Fibroblast of mammary gland (primary cell): ENCODE results near the gene EPHB6.
A peak's percentile ranks its signal among the peaks of the same experiment; 100 is the strongest.

Experiments
- DNase-seq: peaks from one replicate; pipeline ENCODE4 v3.0.0-alpha.2; 2010; ENCODE audit warnings: low read depth
- H3K4me3 ChIP-seq: 2 replicates; pipeline ENCODE4 v1.5.1; 2011; ENCODE audit warnings: low read depth, mild to moderate bottlenecking, low read length, moderate library complexity; ENCODE audit not compliant: control insufficient read depth
- CTCF ChIP-seq: conservative IDR thresholded peaks from 2 replicates; pipeline ENCODE4 v1.5.1; 2011; ENCODE audit warnings: low read depth, low read length, inconsistent platforms; ENCODE audit not compliant: control insufficient read depth, insufficient read depth

EPHB6 gene

GRCh38 chr7:142814451-142814850 lies 40.4 kb upstream of the EPHB6 start:
- no peak for DNase-seq
- no peak overlapping the region for H3K4me3 ChIP-seq
- TF ChIP-seq CTCF: no peak

- DNase-seq: no peak
- TF ChIP-seq CTCF: no peak
- H3K4me3 ChIP-seq: no peak overlapping the region
Measured at GRCh38 chr7:142815134-142815533, 39.7 kb upstream of the EPHB6 start.

- DNase-seq: no peak
- H3K4me3 ChIP-seq: no peak overlapping the region
- no peak for TF ChIP-seq CTCF
Measured at GRCh38 chr7:142817506-142817905, 37.4 kb upstream of the EPHB6 start.

GRCh38 chr7:142819530-142819929 lies 35.3 kb upstream of the EPHB6 start:
- no peak for DNase-seq
- no peak overlapping the region for H3K4me3 ChIP-seq
- TF ChIP-seq CTCF: no peak

GRCh38 chr7:142822714-142823113 lies 32.2 kb upstream of the EPHB6 start:
- no peak for TF ChIP-seq CTCF
- no peak overlapping the region for H3K4me3 ChIP-seq
- DNase-seq: no peak

- no peak overlapping the region for H3K4me3 ChIP-seq
- TF ChIP-seq CTCF: no peak
- DNase-seq: peak; percentile 31
Measured at GRCh38 chr7:142827951-142828500, 26.9 kb upstream of the EPHB6 start.

GRCh38 chr7:142832417-142832816 lies 22.5 kb upstream of the EPHB6 start:
- DNase-seq: peak; percentile 41
- no peak for TF ChIP-seq CTCF
- H3K4me3 ChIP-seq: no peak overlapping the region
